Measurements from ENCODE around the gene TGIF2LY.
"Not testable (repeated sequence)": the region's sequence is repeated elsewhere in the genome, so short reads cannot be mapped to it uniquely, and the experiment has no call there.

TGIF2LY gene

DNA sequence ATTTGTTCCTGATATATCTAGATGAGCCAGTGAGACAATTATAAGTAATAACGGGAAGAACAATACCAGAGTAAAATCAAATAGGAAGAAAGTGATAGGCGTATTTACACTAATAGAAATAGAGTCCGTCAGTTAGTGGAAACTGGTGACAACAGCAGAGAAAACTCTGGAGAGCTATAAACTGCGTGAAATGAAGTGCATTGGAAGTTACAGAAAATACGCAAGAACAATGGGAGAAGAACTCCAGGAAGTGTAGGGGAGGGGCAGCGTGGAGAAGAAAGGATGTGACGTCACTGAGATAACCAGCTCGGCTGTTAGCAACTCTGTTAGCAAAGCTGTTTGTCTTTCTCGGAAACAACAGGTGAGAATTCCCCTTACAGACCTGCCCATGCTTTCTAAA is at the start of gene TGIF2LY:
Gene TGIF2LY (plus strand): TSS at position 301 of the 400 bp plus-strand sequence. CDS start 178 bp downstream, outside the sequence.
- not testable (repeated sequence) for H3K4me1 Mint-ChIP-seq; DNase-seq; H3K9me3 Mint-ChIP-seq; H3K27ac Mint-ChIP-seq; H3K36me3 Mint-ChIP-seq (ENCODE audit: low read depth); H3K27me3 Mint-ChIP-seq (ENCODE audit: low read depth, poor library complexity); H3K4me3 Mint-ChIP-seq

Data from nephron progenitor cell (in vitro differentiated cells).